Astrocyte (in vitro differentiated cells and primary cell): ENCODE data around the gene LRR1. TPM values are rescaled to one million over a fixed set of nuclear protein-coding genes. Genes with fewer than 3 reads are reported as not detected.

Source experiments
- DNase-seq: peaks from one replicate; pipeline ENCODE4 v3.0.0-alpha.2; 2010; ENCODE audit warnings: low read depth
- FAIRE-seq: peaks from 2 replicates; lab custom pipeline; 2011; peaks lifted over from hg19 to GRCh38; lab: Jason Lieb, UNC
- H2AFZ ChIP-seq: 2 replicates; pipeline ENCODE4 v1.6.0; 2012; ENCODE audit warnings: low read depth, low read length, inconsistent platforms
- H3K27ac ChIP-seq: 2 replicates; pipeline ENCODE4 v1.5.1; 2011; ENCODE audit warnings: low read depth, low read length, inconsistent platforms
- H3K27me3 ChIP-seq: 2 replicates; pipeline ENCODE4 v1.6.0; 2011; ENCODE audit warnings: low read length, inconsistent platforms; ENCODE audit not compliant: insufficient read depth
- H3K36me3 ChIP-seq: 2 replicates; pipeline ENCODE4 v1.5.1; 2011; ENCODE audit warnings: low read length, inconsistent platforms; ENCODE audit not compliant: insufficient read depth
- H3K4me1 ChIP-seq: 2 replicates; pipeline ENCODE4 v1.5.1; 2011; ENCODE audit warnings: low read length, inconsistent platforms; ENCODE audit not compliant: insufficient read depth
- H3K4me2 ChIP-seq: 2 replicates; pipeline ENCODE4 v1.6.0; 2012; ENCODE audit warnings: low read length, inconsistent platforms
- H3K4me3 ChIP-seq: 2 replicates; pipeline ENCODE4 v1.5.1; 2011; ENCODE audit warnings: low read depth, mild to moderate bottlenecking, low read length, inconsistent platforms; ENCODE audit not compliant: insufficient read depth
- H3K79me2 ChIP-seq: 2 replicates; pipeline ENCODE4 v1.6.0; 2012; ENCODE audit warnings: mild to moderate bottlenecking, low read length, inconsistent platforms; ENCODE audit not compliant: insufficient read depth
- H3K9ac ChIP-seq: 2 replicates; pipeline ENCODE4 v1.6.0; 2012; ENCODE audit warnings: mild to moderate bottlenecking, low read length, inconsistent platforms
- H3K9me3 ChIP-seq: 2 replicates; pipeline ENCODE4 v1.5.1; 2012; ENCODE audit warnings: low read depth, mild to moderate bottlenecking, low read length, inconsistent platforms; ENCODE audit not compliant: insufficient read depth
- H4K20me1 ChIP-seq: 2 replicates; pipeline ENCODE4 v1.6.0; 2012; ENCODE audit warnings: low read length, inconsistent platforms; ENCODE audit not compliant: insufficient read depth
- H3K27ac Mint-ChIP-seq: one replicate; pipeline ENCODE4 v1.8.0; 2021; ENCODE audit warnings: mild to moderate bottlenecking, mixed read lengths; ENCODE audit not compliant: unreplicated experiment
- H3K27me3 Mint-ChIP-seq: one replicate; pipeline ENCODE4 v1.8.0; 2021; ENCODE audit warnings: low read depth, mixed read lengths; ENCODE audit not compliant: unreplicated experiment
- H3K36me3 Mint-ChIP-seq: one replicate; pipeline ENCODE4 v1.8.0; 2021; ENCODE audit warnings: low read depth, mixed read lengths; ENCODE audit not compliant: unreplicated experiment
- H3K4me1 Mint-ChIP-seq: one replicate; pipeline ENCODE4 v1.8.0; 2021; ENCODE audit warnings: low read depth, mixed read lengths; ENCODE audit not compliant: unreplicated experiment
- H3K4me3 Mint-ChIP-seq: one replicate; pipeline ENCODE4 v1.8.0; 2021; ENCODE audit warnings: mild to moderate bottlenecking, moderate library complexity, mixed read lengths; ENCODE audit not compliant: unreplicated experiment
- H3K9me3 Mint-ChIP-seq: one replicate; pipeline ENCODE4 v1.8.0; 2021; ENCODE audit warnings: mild to moderate bottlenecking, mixed read lengths; ENCODE audit not compliant: unreplicated experiment
- EZH2 ChIP-seq: IDR thresholded peaks from 2 replicates; pipeline ENCODE4 v1.6.1; 2012; ENCODE audit warnings: mild to moderate bottlenecking, low read length, inconsistent platforms; ENCODE audit not compliant: insufficient read depth
- total RNA-seq: library from RNA; stranded (reverse); gene quantifications from 2 replicates; pipeline ENCODE4 v1.2.1, GENCODE V29; 2021
- TF ChIP-seq, protein P1 (sequence below): IDR thresholded peaks from 2 replicates; pipeline ENCODE4 v1.5.1; 2011; ENCODE audit warnings: low read depth, mild to moderate bottlenecking, inconsistent platforms, low read length, moderate library complexity; ENCODE audit not compliant: insufficient read depth

Gene LRR1
- total RNA-seq, 1 donor from 2014 or later = 10.0 TPM

DNA sequence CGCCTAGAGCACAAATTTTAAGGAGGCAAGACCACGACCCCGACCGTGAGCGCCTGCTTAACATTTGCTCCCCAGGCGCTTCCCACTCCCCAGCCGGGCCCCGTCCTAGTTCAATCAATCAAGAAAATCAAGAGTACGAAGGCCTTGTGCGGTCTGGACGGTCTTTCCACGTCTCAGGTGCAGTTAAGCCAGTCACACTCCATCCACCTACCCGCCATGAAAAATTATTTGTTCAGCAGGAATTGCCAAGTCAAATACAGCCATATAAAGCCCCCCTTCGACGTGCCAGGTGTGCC, 603 bp upstream of the LRR1 start:
- Histone ChIP-seq H3K9ac (peak overlapping the region; percentile 98), H3K27me3 (no peaks in the 10 kb centered on the region), H2AFZ (peak overlapping the region; percentile 98), H3K4me3 (peak overlapping the region; percentile 79), H3K79me2 (peaks cover 50% of the 10 kb centered on the region), H3K4me2 (peak overlapping the region; percentile 88), H3K9me3 (no peaks in the 10 kb centered on the region), H3K27ac (peak overlapping the region; percentile 98), H3K4me1 (peaks cover 10% of the 10 kb centered on the region), H3K36me3 (peaks cover 4% of the 10 kb centered on the region), H4K20me1 (no peaks in the 10 kb centered on the region)
- Mint-ChIP-seq H3K4me3 (peak overlapping the region; percentile 99), H3K27me3 (no peaks in the 10 kb centered on the region), H3K36me3 (peaks cover 2% of the 10 kb centered on the region), H3K9me3 (no peaks in the 10 kb centered on the region), H3K27ac (peak overlapping the region; percentile 92), H3K4me1 (peaks cover 5% of the 10 kb centered on the region)
- DNase-seq = no peak
- no peak for FAIRE-seq
- TF ChIP-seq, protein P1, sequence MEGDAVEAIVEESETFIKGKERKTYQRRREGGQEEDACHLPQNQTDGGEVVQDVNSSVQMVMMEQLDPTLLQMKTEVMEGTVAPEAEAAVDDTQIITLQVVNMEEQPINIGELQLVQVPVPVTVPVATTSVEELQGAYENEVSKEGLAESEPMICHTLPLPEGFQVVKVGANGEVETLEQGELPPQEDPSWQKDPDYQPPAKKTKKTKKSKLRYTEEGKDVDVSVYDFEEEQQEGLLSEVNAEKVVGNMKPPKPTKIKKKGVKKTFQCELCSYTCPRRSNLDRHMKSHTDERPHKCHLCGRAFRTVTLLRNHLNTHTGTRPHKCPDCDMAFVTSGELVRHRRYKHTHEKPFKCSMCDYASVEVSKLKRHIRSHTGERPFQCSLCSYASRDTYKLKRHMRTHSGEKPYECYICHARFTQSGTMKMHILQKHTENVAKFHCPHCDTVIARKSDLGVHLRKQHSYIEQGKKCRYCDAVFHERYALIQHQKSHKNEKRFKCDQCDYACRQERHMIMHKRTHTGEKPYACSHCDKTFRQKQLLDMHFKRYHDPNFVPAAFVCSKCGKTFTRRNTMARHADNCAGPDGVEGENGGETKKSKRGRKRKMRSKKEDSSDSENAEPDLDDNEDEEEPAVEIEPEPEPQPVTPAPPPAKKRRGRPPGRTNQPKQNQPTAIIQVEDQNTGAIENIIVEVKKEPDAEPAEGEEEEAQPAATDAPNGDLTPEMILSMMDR = no peak
- no peak for TF ChIP-seq EZH2

DNA sequence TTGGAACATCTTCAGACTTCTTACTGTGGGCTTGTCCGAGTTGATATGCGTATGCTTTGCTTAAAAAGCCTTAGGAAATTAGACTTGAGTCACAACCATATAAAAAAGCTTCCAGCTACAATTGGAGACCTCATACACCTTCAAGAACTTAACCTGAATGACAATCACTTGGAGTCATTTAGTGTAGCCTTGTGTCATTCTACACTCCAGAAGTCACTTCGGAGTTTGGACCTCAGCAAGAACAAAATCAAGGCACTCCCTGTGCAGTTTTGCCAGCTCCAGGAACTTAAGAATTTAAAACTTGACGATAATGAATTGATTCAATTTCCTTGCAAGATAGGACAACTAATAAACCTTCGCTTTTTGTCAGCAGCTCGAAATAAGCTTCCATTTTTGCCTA, 8.8 kb downstream of the LRR1 start:
- H3K4me3 Mint-ChIP-seq = no peak overlapping the region
- FAIRE-seq = no peak

DNA sequence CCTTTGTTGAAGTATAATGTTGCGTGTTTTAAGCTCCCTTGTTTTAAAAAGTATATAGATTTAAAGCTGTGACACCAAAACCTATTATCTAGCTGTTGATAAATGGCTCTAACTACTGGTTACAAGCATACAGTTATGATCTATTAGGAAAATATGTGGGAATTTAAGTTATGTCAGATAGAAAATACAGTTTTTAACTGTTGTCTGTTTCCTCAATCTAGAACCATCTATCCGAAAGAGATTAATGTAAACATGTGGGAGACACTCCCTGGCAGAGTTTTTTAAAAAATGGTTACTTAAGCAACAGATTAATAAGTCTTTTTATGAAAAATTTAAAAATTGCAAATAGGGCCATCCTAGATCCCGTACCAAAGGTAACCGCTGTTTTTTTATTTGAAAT, 13.5 kb downstream of the LRR1 start:
- Histone ChIP-seq H3K9me3 (no peaks in the 10 kb centered on the region), H3K4me2 (no peak overlapping the region), H3K4me1 (peaks cover 6% of the 10 kb centered on the region), H3K27ac (no peak overlapping the region), H2AFZ (no peak overlapping the region), H3K9ac (no peak overlapping the region), H3K27me3 (no peaks in the 10 kb centered on the region), H3K79me2 (peaks cover 20% of the 10 kb centered on the region), H3K36me3 (no peaks in the 10 kb centered on the region), H4K20me1 (peaks cover 7% of the 10 kb centered on the region), H3K4me3 (no peak overlapping the region)
- H3K27me3 Mint-ChIP-seq = no peaks in the 10 kb centered on the region
- H3K4me1 Mint-ChIP-seq = peaks cover 9% of the 10 kb centered on the region
- H3K4me3 Mint-ChIP-seq = no peak overlapping the region
- DNase-seq = no peak
- TF ChIP-seq, protein P1 = no peak
- TF ChIP-seq EZH2 = no peak
- no peak for FAIRE-seq
- H3K36me3 Mint-ChIP-seq = peaks cover 2% of the 10 kb centered on the region
- H3K9me3 Mint-ChIP-seq = no peaks in the 10 kb centered on the region
- no peak overlapping the region for H3K27ac Mint-ChIP-seq

More for the DNA sequence above, 8.8 kb downstream of the LRR1 start:
- DNase-seq = no peak
- H3K4me2 ChIP-seq = no peak overlapping the region
- no peak overlapping the region for H3K4me3 ChIP-seq
- H3K9me3 Mint-ChIP-seq = no peaks in the 10 kb centered on the region
- no peak overlapping the region for H2AFZ ChIP-seq
- H3K36me3 ChIP-seq = peaks cover 6% of the 10 kb centered on the region
- H3K27me3 Mint-ChIP-seq = no peaks in the 10 kb centered on the region
- H3K9me3 ChIP-seq = no peaks in the 10 kb centered on the region
- TF ChIP-seq, protein P1 = no peak
- TF ChIP-seq EZH2 = no peak
- H3K27me3 ChIP-seq = no peaks in the 10 kb centered on the region
- H3K27ac ChIP-seq = no peak overlapping the region
- no peaks in the 10 kb centered on the region for H3K4me1 ChIP-seq
- H3K27ac Mint-ChIP-seq = no peak overlapping the region
- peaks cover 1% of the 10 kb centered on the region for H3K36me3 Mint-ChIP-seq
- H3K9ac ChIP-seq = no peak overlapping the region
- H3K79me2 ChIP-seq = peaks cover 13% of the 10 kb centered on the region
- peaks cover 3% of the 10 kb centered on the region for H3K4me1 Mint-ChIP-seq
- no peaks in the 10 kb centered on the region for H4K20me1 ChIP-seq
